ENCODE data around the gene ASPSCR1. TPM values are rescaled to one million over a fixed set of nuclear protein-coding genes. Genes with fewer than 3 reads are reported as not detected.

Gene ASPSCR1
- total and polyA plus RNA-seq, 2 of the 13 experiments (the other 11 are each of a cell fraction or from before 2014, with no cell fraction given): 274 to 314 TPM

GRCh38 chr17:82003411-82004381 is 26.3 kb downstream of the ASPSCR1 start (continued):
- TF ChIP-seq ZNF362 (CRISPR knock-in tag; IDR thresholded peaks at IDR 0.05; ENCODE audit: borderline replicate concordance) (0 out of 2 replicates have a peak, but pooled peaks have one; percentile 38), ZSCAN29 (CRISPR knock-in tag; conservative IDR thresholded peaks at IDR 0.05) (no peak; the same call in 1 of the 2 replicates), ZNF878 (CRISPR knock-in tag; IDR thresholded peaks at IDR 0.05) (peak; percentile 84), SIX1 (CRISPR knock-in tag; IDR thresholded peaks at IDR 0.05; ENCODE audit: borderline replicate concordance) (peak; percentile 49; the same call in 1 of the 2 replicates), ZMYM3 (CRISPR knock-in tag; IDR thresholded peaks at IDR 0.05) (no peak), KMT2B (CRISPR knock-in tag; IDR thresholded peaks at IDR 0.05) (peak; percentile 51; the same call in 1 of the 2 replicates), ADNP (CRISPR knock-in tag; IDR thresholded peaks at IDR 0.05) (peak; percentile 38; the same call in 1 of the 2 replicates), MAFF (IDR thresholded peaks at IDR 0.05; ENCODE audit: low read depth, low read length) (no peak), NR2F6 (IDR thresholded peaks at IDR 0.05) (0 out of 2 replicates have a peak, but pooled peaks have one; percentile 18), NR2F6 (CRISPR knock-in tag; IDR thresholded peaks at IDR 0.05) (peak; percentile 55), ZNF451 (CRISPR knock-in tag; IDR thresholded peaks at IDR 0.05) (0 out of 2 replicates have a peak, but pooled peaks have one; percentile 69), MBD4 (IDR thresholded peaks at IDR 0.05; ENCODE audit: borderline replicate concordance, low read length) (no peak), MAZ (IDR thresholded peaks at IDR 0.05; ENCODE audit: borderline replicate concordance, low read depth, low read length) (peak; percentile 85), MAZ (CRISPR knock-in tag; IDR thresholded peaks at IDR 0.05; ENCODE audit: low read depth) (peak; percentile 88), EP300 (IDR thresholded peaks at IDR 0.05; ENCODE audit: low read depth in 2 of 2, low read length in 2 of 2) (peak in 1 of 2 experiments; percentile 85; a peak in 2 of 4 replicates), EP300 (CRISPR knock-in tag; IDR thresholded peaks at IDR 0.05; ENCODE audit: borderline replicate concordance) (peak; percentile 82), ZNF644 (CRISPR knock-in tag; IDR thresholded peaks at IDR 0.05; ENCODE audit: low read depth) (no peak), HNRNPLL (IDR thresholded peaks at IDR 0.05; ENCODE audit: low read depth, low read length, poor library complexity, severe bottlenecking) (peak; percentile 85), SALL2 (CRISPR knock-in tag; IDR thresholded peaks at IDR 0.05) (0 out of 2 replicates have a peak, but pooled peaks have one; percentile 38), KAT8 (CRISPR knock-in tag; IDR thresholded peaks at IDR 0.05) (peak; percentile 79), HHEX (CRISPR knock-in tag; IDR thresholded peaks at IDR 0.05) (no peak), ZBED4 (CRISPR knock-in tag; IDR thresholded peaks at IDR 0.05; ENCODE audit: borderline replicate concordance) (peak; percentile 55; the same call in 1 of the 2 replicates), ZNF841 (CRISPR knock-in tag; IDR thresholded peaks at IDR 0.05; ENCODE audit: borderline replicate concordance) (no peak), ZBTB25 (CRISPR knock-in tag; IDR thresholded peaks at IDR 0.05) (peak; percentile 81), ZNF3 (CRISPR knock-in tag; IDR thresholded peaks at IDR 0.05) (no peak)
